GM18873 (cell line): ENCODE results near the gene CCP110.

ENCODE experiments used
- ATAC-seq: cut with Tn5 transposase; IDR thresholded peaks from one replicate; pipeline ENCODE4 v1.9.1; 2021; ENCODE audit warnings: mild to moderate bottlenecking, moderate library complexity, moderate number of reproducible peaks; ENCODE audit not compliant: unreplicated experiment, low FRiP score

Gene CCP110

GRCh38 chr16:19595043-19595767 is 71.5 kb downstream of the CCP110 start:
- ATAC-seq: no peak

GRCh38 chr16:19598805-19599510 is 75.2 kb downstream of the CCP110 start:
- ATAC-seq: no peak

GRCh38 chr16:19599968-19600716 is 76.4 kb downstream of the CCP110 start:
- no peak for ATAC-seq

- ATAC-seq: no peak
Measured at GRCh38 chr16:19601083-19601976, 77.6 kb downstream of the CCP110 start.
